ENCODE measurements around the gene DMRTB1.

DNA sequence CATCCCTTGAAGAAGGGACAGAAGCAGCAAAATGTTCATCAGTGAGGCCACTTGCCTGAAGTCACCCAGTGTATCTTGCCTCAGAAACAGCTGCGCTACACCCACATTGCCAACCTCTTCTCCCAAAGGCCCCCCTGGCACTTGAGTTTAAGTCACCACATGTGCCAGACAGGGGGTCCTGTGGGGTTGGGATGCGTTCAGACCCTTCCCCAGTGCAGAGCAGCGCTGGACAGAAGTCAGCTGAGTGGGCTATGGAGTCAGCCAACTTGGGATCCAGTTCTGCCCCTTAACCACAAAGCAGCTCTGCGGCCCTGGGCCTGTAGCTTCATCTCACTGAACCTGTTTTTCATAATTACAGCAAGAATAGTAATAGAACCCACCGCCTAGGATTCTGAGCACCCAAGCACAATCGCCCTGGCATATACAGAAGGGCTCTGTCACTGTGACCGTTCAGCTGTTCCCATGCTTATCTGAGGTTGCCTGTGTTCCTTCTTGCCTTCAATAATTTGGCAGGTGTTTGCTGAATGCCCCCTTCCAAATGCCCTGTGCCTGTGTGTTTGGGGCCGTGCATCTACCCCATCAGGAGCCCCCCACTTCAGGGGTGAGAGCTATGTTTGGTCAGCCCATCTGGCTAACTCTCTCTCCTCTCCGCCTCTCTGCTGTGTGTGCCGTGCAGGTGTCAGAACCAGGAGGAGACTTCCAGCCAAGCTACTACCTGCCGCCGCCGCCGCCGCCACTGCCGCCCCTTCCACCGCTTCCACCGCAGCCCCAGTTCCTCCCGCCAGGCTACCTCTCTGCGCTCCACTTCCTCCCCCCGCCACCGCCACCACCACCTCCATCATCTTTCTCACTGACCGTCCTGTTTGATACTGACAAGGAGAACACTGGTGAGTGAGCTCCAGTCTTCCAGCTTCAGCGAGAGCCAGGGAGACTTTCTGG is 5.0 kb downstream of the DMRTB1 start:
- TF ChIP-seq, protein P1, sequence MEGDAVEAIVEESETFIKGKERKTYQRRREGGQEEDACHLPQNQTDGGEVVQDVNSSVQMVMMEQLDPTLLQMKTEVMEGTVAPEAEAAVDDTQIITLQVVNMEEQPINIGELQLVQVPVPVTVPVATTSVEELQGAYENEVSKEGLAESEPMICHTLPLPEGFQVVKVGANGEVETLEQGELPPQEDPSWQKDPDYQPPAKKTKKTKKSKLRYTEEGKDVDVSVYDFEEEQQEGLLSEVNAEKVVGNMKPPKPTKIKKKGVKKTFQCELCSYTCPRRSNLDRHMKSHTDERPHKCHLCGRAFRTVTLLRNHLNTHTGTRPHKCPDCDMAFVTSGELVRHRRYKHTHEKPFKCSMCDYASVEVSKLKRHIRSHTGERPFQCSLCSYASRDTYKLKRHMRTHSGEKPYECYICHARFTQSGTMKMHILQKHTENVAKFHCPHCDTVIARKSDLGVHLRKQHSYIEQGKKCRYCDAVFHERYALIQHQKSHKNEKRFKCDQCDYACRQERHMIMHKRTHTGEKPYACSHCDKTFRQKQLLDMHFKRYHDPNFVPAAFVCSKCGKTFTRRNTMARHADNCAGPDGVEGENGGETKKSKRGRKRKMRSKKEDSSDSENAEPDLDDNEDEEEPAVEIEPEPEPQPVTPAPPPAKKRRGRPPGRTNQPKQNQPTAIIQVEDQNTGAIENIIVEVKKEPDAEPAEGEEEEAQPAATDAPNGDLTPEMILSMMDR (tag by site-specific recombination; IDR thresholded peaks at IDR 0.05), result no peak
- no peak for TF ChIP-seq ZNF302 (tag by site-specific recombination; IDR thresholded peaks at IDR 0.05; ENCODE audit: low read depth)
